ENCODE results near the gene AUTS2.
A peak's percentile ranks its signal among the peaks of the same experiment; 100 is the strongest.

- TF ChIP-seq, protein P1, sequence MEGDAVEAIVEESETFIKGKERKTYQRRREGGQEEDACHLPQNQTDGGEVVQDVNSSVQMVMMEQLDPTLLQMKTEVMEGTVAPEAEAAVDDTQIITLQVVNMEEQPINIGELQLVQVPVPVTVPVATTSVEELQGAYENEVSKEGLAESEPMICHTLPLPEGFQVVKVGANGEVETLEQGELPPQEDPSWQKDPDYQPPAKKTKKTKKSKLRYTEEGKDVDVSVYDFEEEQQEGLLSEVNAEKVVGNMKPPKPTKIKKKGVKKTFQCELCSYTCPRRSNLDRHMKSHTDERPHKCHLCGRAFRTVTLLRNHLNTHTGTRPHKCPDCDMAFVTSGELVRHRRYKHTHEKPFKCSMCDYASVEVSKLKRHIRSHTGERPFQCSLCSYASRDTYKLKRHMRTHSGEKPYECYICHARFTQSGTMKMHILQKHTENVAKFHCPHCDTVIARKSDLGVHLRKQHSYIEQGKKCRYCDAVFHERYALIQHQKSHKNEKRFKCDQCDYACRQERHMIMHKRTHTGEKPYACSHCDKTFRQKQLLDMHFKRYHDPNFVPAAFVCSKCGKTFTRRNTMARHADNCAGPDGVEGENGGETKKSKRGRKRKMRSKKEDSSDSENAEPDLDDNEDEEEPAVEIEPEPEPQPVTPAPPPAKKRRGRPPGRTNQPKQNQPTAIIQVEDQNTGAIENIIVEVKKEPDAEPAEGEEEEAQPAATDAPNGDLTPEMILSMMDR (IDR thresholded peaks at IDR 0.05; ENCODE audit: poor library complexity, severe bottlenecking): no peak
- TF ChIP-seq RAD21 (conservative IDR thresholded peaks at IDR 0.05): no peak
- TF ChIP-seq POLR2AphosphoS5 (IDR thresholded peaks at IDR 0.05): peak; percentile 93
- no peak for TF ChIP-seq EZH2 (IDR thresholded peaks at IDR 0.05; ENCODE audit: borderline replicate concordance, insufficient read depth, low read length, poor library complexity, severe bottlenecking)
- peak; percentile 77 for TF ChIP-seq REST (IDR thresholded peaks at IDR 0.05; ENCODE audit: borderline replicate concordance)
- TF ChIP-seq TAF1 (IDR thresholded peaks at IDR 0.05; ENCODE audit: low read depth): no peak
- TF ChIP-seq EP300 (conservative IDR thresholded peaks at IDR 0.05; ENCODE audit: poor library complexity, severe bottlenecking): peak; percentile 97
- no peak for TF ChIP-seq MXI1 (conservative IDR thresholded peaks at IDR 0.05; ENCODE audit: poor library complexity, severe bottlenecking)
Measured at GRCh38 chr7:70267381-70268120, 669.3 kb downstream of the AUTS2 start.
